ENCODE measurements around the gene POU3F1.

- TF ChIP-seq POLR2A (IDR thresholded peaks at IDR 0.05) (no peak), CTCF (IDR thresholded peaks at IDR 0.05) (no peak)
Observed at GRCh38 chr1:37999430-38000232, 47.0 kb downstream of the POU3F1 start.

Data from thyroid gland (tissue), 4 donors.